T47D (cell line): ENCODE data around the gene CIPC.

Experiments used
- DNase-seq, 2 experiments: peaks; one replicate each; pipeline versions ENCODE4 v3.0.0 to v3.0.0-alpha.2; 2011 to 2012; ENCODE audit warnings: low read depth in 1 of 2, low spot score in 1 of 2
- JUND ChIP-seq: IDR thresholded peaks from 2 replicates; pipeline ENCODE4 v1.6.1; 2012; ENCODE audit warnings: low read depth
- in situ Hi-C: cut with HindIII; loops from 2 replicates; pipeline ENCODE4 v1.10.0; 2016; ENCODE audit warnings: low sequenced_read_pairs, low pct_unique_long_range_greater_than_20kb

Gene CIPC

GRCh38 chr14:77111021-77111420 is 13.0 kb downstream of the CIPC start:
- peak; percentile 76 to 98 for DNase-seq
- in situ Hi-C loops = no loop called here
- TF ChIP-seq JUND = peak; percentile 25; the same call in 1 of the 2 replicates

- no peak for DNase-seq
- no peak for TF ChIP-seq JUND
- in situ Hi-C loops = no loop called here
Observed at GRCh38 chr14:77113644-77114043, 15.6 kb downstream of the CIPC start.

- no peak for DNase-seq
- TF ChIP-seq JUND = no peak
- in situ Hi-C loops = no loop called here
Observed at GRCh38 chr14:77114609-77115008, 16.6 kb downstream of the CIPC start.

- no peak for DNase-seq
- in situ Hi-C loops = no loop called here
- no peak for TF ChIP-seq JUND
Observed at GRCh38 chr14:77116172-77116817, 18.2 kb downstream of the CIPC start.

- no peak for TF ChIP-seq JUND
Observed at GRCh38 chr14:77119851-77120250, 21.8 kb downstream of the CIPC start.

GRCh38 chr14:77120771-77121743 is 23.0 kb downstream of the CIPC start:
- no peak for TF ChIP-seq JUND
- DNase-seq = no peak
- in situ Hi-C loops = no loop called here

More at GRCh38 chr14:77119851-77120250, 21.8 kb downstream of the CIPC start:
- in situ Hi-C loops = no loop called here
- DNase-seq = no peak

- no peak for DNase-seq
- in situ Hi-C loops = no loop called here
Observed at GRCh38 chr14:77122526-77123125, 24.6 kb downstream of the CIPC start.

GRCh38 chr14:77123381-77124325 is 25.6 kb downstream of the CIPC start:
- no peak for TF ChIP-seq JUND
- in situ Hi-C loops = no loop called here
- peak in 1 of 2 experiments; percentile 88 for DNase-seq

More at GRCh38 chr14:77122526-77123125, 24.6 kb downstream of the CIPC start:
- TF ChIP-seq JUND = no peak

GRCh38 chr14:77124345-77125280 is 26.6 kb downstream of the CIPC start:
- no peak for TF ChIP-seq JUND
- peak; percentile 69 to 70 for DNase-seq
- in situ Hi-C loops = no loop called here

- TF ChIP-seq JUND = no peak
- in situ Hi-C loops = no loop called here
- no peak for DNase-seq
Observed at GRCh38 chr14:77125281-77125801, 27.3 kb downstream of the CIPC start.
